HepG2 (cell line): Measurements from ENCODE around the gene FBXO5. TPM values are rescaled to one million over a fixed set of nuclear protein-coding genes. Genes with fewer than 3 reads are reported as not detected.

ENCODE experiments used
- ATAC-seq: fragments of 200-7000 bp; cut with Tn5 transposase; 3 replicates; pipeline ENCODE4 v1.9.1; 2020; ENCODE audit warnings: mild to moderate bottlenecking, moderate library complexity
- BruUV-seq: library from RNA; stranded (reverse); fragments of 400-500 nt; replicated peaks from 2 replicates; lab custom pipeline; 2021; lab: Mats Ljungman, UMichigan
- CTCF ChIA-PET: fragments of 300-600 bp; formaldehyde crosslinking; extraction: SDS; loops from one replicate; lab custom pipeline; 2021; ENCODE audit warnings: low total read pairs, inconsistent platforms, low intra/inter-chr PET ratio; lab: Yijun Ruan, JAX
- POLR2A ChIA-PET: fragments of 350-600 bp; sonication (Branson Sonifier 250); formaldehyde crosslinking; loops from one replicate; lab custom pipeline; 2020; ENCODE audit warnings: antibody characterized with exemption, inconsistent platforms; lab: Yijun Ruan, JAX
- DNase-seq: peaks from one replicate; pipeline ENCODE4 v3.0.0-alpha.2; 2015; ENCODE audit warnings: low spot score
- FAIRE-seq: peaks from 3 replicates; lab custom pipeline; 2011; peaks lifted over from hg19 to GRCh38; lab: Jason Lieb, UNC
- H2AFZ ChIP-seq: one replicate; pipeline ENCODE4 v1.6.1; 2011; ENCODE audit warnings: low read length, inconsistent platforms
- H3K27ac ChIP-seq: fragments of 300-600 bp; 3 replicates; pipeline ENCODE4 v1.8.0; 2011; ENCODE audit warnings: mixed run types, mild to moderate bottlenecking, mixed read lengths, low read length, inconsistent platforms; ENCODE audit not compliant: insufficient read depth; ENCODE audit errors: extremely low read length
- H3K27me3 ChIP-seq, 2 experiments: fragments of 200-600 bp in 1 of 2; 2 replicates in 1 of 2; 3 replicates in 1 of 2; pipeline versions ENCODE4 v1.6.0 to v1.8.0; 2011; ENCODE audit warnings: low read length in 2 of 2, mild to moderate bottlenecking in 2 of 2, moderate library complexity in 2 of 2, inconsistent platforms in 1 of 2; ENCODE audit not compliant: insufficient read depth in 2 of 2, control insufficient read depth in 1 of 2
- H3K36me3 ChIP-seq, 2 experiments: fragments of 200-600 bp in 1 of 2; replicated peaks in 1 of 2; 2 replicates in 1 of 2; 3 replicates in 1 of 2; pipeline versions ENCODE4 v1.5.1 to v1.8.0; 2011; ENCODE audit warnings: low read length in 2 of 2, inconsistent platforms in 1 of 2; ENCODE audit not compliant: insufficient read depth in 2 of 2, control insufficient read depth in 1 of 2
- H3K4me1 ChIP-seq: 2 replicates; pipeline ENCODE4 v1.5.1; 2012; ENCODE audit warnings: low read length, inconsistent platforms; ENCODE audit not compliant: insufficient read depth
- H3K4me2 ChIP-seq: 2 replicates; pipeline ENCODE4 v1.6.0; 2011; ENCODE audit warnings: low read depth, low read length, inconsistent platforms
- H3K4me3 ChIP-seq, 3 experiments: fragments of 200-600 bp in 1 of 3; sonication (generic), shearing (Covaris generic) in 1 of 3; replicated peaks in 1 of 3; 2 replicates each; pipeline ENCODE4 v1.5.1; 2011 to 2016; ENCODE audit warnings: low read length in 3 of 3, inconsistent platforms in 2 of 3, low read depth in 2 of 3, mild to moderate bottlenecking in 2 of 3, control low read depth in 1 of 3, mixed read lengths in 1 of 3; ENCODE audit not compliant: insufficient read depth in 1 of 3
- H3K79me2 ChIP-seq: one replicate; pipeline ENCODE4 v1.6.1; 2011; ENCODE audit warnings: low read length, inconsistent platforms; ENCODE audit not compliant: insufficient read depth
- H3K9ac ChIP-seq: 2 replicates; pipeline ENCODE4 v1.6.0; 2011; ENCODE audit warnings: mild to moderate bottlenecking, low read depth, low read length, inconsistent platforms; ENCODE audit not compliant: insufficient read depth
- H3K9me3 ChIP-seq: 2 replicates; pipeline ENCODE4 v1.5.1; 2012; ENCODE audit warnings: mild to moderate bottlenecking, low read length
- H4K20me1 ChIP-seq: 2 replicates; pipeline ENCODE4 v1.6.0; 2011; ENCODE audit warnings: inconsistent platforms, mild to moderate bottlenecking, low read length, moderate library complexity; ENCODE audit not compliant: insufficient read depth
- FOSL2 ChIP-seq: sonication (generic); formaldehyde crosslinking; IDR thresholded peaks from 2 replicates; pipeline ENCODE4 v1.4.0; 2020; ENCODE audit warnings: missing genetic modification reagents
- MAFF ChIP-seq: IDR thresholded peaks from 2 replicates; pipeline ENCODE4 v1.6.1; 2011; ENCODE audit warnings: low read depth, low read length, improper control_type of control experiment
- MAFK ChIP-seq, 2 experiments: IDR thresholded peaks in 1 of 2; conservative IDR thresholded peaks in 1 of 2; 2 replicates each; pipeline ENCODE4 v1.6.1; 2011; ENCODE audit warnings: improper control_type of control experiment in 2 of 2, low read length in 2 of 2
- NFATC3 ChIP-seq: sonication (generic); formaldehyde crosslinking; IDR thresholded peaks from 2 replicates; pipeline ENCODE4 v1.5.1; 2020; ENCODE audit warnings: mild to moderate bottlenecking, missing genetic modification reagents
- NFE2L2 ChIP-seq: fragments of 150-350 bp; IDR thresholded peaks from 2 replicates; pipeline ENCODE4 v1.6.1; 2014; ENCODE audit warnings: low read length
- RELA ChIP-seq: sonication (generic); formaldehyde crosslinking; IDR thresholded peaks from 2 replicates; pipeline ENCODE4 v1.4.0; 2020; ENCODE audit warnings: missing genetic modification reagents
- TEAD2 ChIP-seq: sonication (generic); formaldehyde crosslinking; IDR thresholded peaks from 2 replicates; pipeline ENCODE4 v1.9.0; 2021; ENCODE audit warnings: missing genetic modification reagents
- ZC3H4 ChIP-seq: sonication (generic); formaldehyde crosslinking; IDR thresholded peaks from 2 replicates; pipeline ENCODE4 v1.4.0; 2020; ENCODE audit warnings: missing genetic modification reagents, borderline replicate concordance
- ZKSCAN1 ChIP-seq: fragments of 150-350 bp; IDR thresholded peaks from 2 replicates; pipeline ENCODE4 v1.6.1; 2014; ENCODE audit warnings: low read length
- ZNF790 ChIP-seq: sonication (generic); formaldehyde crosslinking; IDR thresholded peaks from 2 replicates; pipeline ENCODE4 v1.8.0; 2022; ENCODE audit warnings: missing genetic modification reagents, mild to moderate bottlenecking, borderline replicate concordance
- ZSCAN31 ChIP-seq: sonication (generic); formaldehyde crosslinking; IDR thresholded peaks from 2 replicates; pipeline ENCODE4 v1.5.0; 2020; ENCODE audit warnings: low read depth, mild to moderate bottlenecking, missing genetic modification reagents
- WGBS: methylation state at CpG from one replicate; pipeline ENCODE4 v1.1.6; 2017; ENCODE audit warnings: low lambda C conversion rate; 5-methylcytosine and 5-hydroxymethylcytosine counted together
- in situ Hi-C: cut with HindIII; loops from 2 replicates; pipeline ENCODE4 v1.10.0; 2017; ENCODE audit warnings: low pct_unique_long_range_greater_than_20kb; ENCODE audit not compliant: extremely low pct_ligation_motif_present
- intact Hi-C: fragments of 100-400 bp; cut with micrococcal nuclease; formaldehyde crosslinking; loops from one replicate; pipeline ENCODE4 v1.10.0; 2022; ENCODE audit not compliant: unreplicated experiment
- polyA plus RNA-seq, 8 experiments: library from polyadenylated mRNA; depleted of rRNA in 3 of 8; stranded (reverse) in 7 of 8; unstranded in 1 of 8; fragments of >200 nt; fragmentation: Illumina TruSeq in 4 of 8; extraction: Trizol in 4 of 8; gene quantifications; 2 replicates each; pipeline versions ENCODE4 v1.2.1 to v1.2.3, GENCODE V29; 2011 to 2016; ENCODE audit warnings: low read depth in 4 of 8, missing spikeins in 1 of 8, mixed read lengths in 1 of 8; ENCODE audit not compliant: insufficient read depth in 1 of 8
- total RNA-seq, 5 experiments: library from RNA; depleted of rRNA; stranded (reverse); fragments of >200 nt; fragmentation: Illumina TruSeq; extraction: Trizol; gene quantifications; 2 replicates each; pipeline ENCODE4 v1.2.3, GENCODE V29; 2016; ENCODE audit warnings: low read depth in 1 of 5
- TF ChIP-seq, protein P1 (sequence below): IDR thresholded peaks from 2 replicates; pipeline ENCODE4 v1.6.1; 2016; ENCODE audit warnings: control low read depth

The FBXO5 gene
- total and polyA plus RNA-seq, 2 of the 13 experiments (the other 11 are each of a cell fraction or from before 2014, with no cell fraction given): 15.8 to 41.5 TPM

GRCh38 chr6:153016846-153017245, 34.0 kb upstream of the FBXO5 start:
- no peaks in the 10 kb centered on the region for H3K79me2 ChIP-seq
- peaks cover 0 to 7% of the 10 kb centered on the region in 2 experiments; a peak in 1 of 5 replicates for H3K27me3 ChIP-seq
- H3K4me2 ChIP-seq: no peak overlapping the region
- DNase-seq (no peak), ATAC-seq (no peak; the same call in 2 of the 3 replicates)
- H3K9me3 ChIP-seq: no peaks in the 10 kb centered on the region
- no peaks in the 10 kb centered on the region for H3K4me1 ChIP-seq
- POLR2A ChIA-PET: no interaction called here
- H3K36me3 ChIP-seq: no peaks in the 10 kb centered on the region
- no peak overlapping the region for H2AFZ ChIP-seq
- H3K9ac ChIP-seq: no peak overlapping the region
- no peaks in the 10 kb centered on the region for H4K20me1 ChIP-seq
- in situ Hi-C loops: no loop called here
- no peak overlapping the region for H3K4me3 ChIP-seq
- BruUV-seq: no TSS peak
- CTCF ChIA-PET: no interaction called here
- H3K27ac ChIP-seq: no peak overlapping the region
- TF ChIP-seq ZKSCAN1: no peak
- no peak for TF ChIP-seq NFE2L2
- TF ChIP-seq NFATC3: no peak
- TF ChIP-seq ZC3H4: no peak
- no peak for TF ChIP-seq ZNF790
- TF ChIP-seq, all 625 proteins: peak for 0
- intact Hi-C loops: no loop called here
- 11% methylated on average over 3 of the region's 3 CpGs for WGBS
- FAIRE-seq: no peak

- CTCF ChIA-PET: no interaction called here
- H3K9me3 ChIP-seq: no peaks in the 10 kb centered on the region
- no peak overlapping the region for H3K4me3 ChIP-seq
- FAIRE-seq (no peak), ATAC-seq (no peak), DNase-seq (no peak)
- H2AFZ ChIP-seq: no peak overlapping the region
- BruUV-seq: no TSS peak
- WGBS: 14% methylated on average over 4 of the region's 4 CpGs
- no peaks in the 10 kb centered on the region for H4K20me1 ChIP-seq
- peaks cover 0 to 7% of the 10 kb centered on the region in 2 experiments; a peak in 1 of 5 replicates for H3K27me3 ChIP-seq
- POLR2A ChIA-PET: no interaction called here
- intact Hi-C loops (no loop called here), in situ Hi-C loops (no loop called here)
- H3K4me2 ChIP-seq: no peak overlapping the region
- no peak overlapping the region for H3K27ac ChIP-seq
- H3K9ac ChIP-seq: no peak overlapping the region
- H3K79me2 ChIP-seq: no peaks in the 10 kb centered on the region
- no peaks in the 10 kb centered on the region for H3K4me1 ChIP-seq
- no peaks in the 10 kb centered on the region for H3K36me3 ChIP-seq
- TF ChIP-seq RELA (CRISPR knock-in tag) (no peak), MAFK (conservative IDR thresholded peaks at IDR 0.05 in 1 of 2, IDR thresholded peaks at IDR 0.05 in 1 of 2; ENCODE audit: low read length in 2 of 2) (0 out of 4 replicates have a peak, but pooled peaks have one; percentile 12 to 21), MAFF (0 out of 2 replicates have a peak, but pooled peaks have one; percentile 22), FOSL2 (CRISPR knock-in tag) (peak; percentile 37), TEAD2 (CRISPR knock-in tag) (no peak), ZSCAN31 (CRISPR knock-in tag) (no peak)
- TF ChIP-seq, protein P1, sequence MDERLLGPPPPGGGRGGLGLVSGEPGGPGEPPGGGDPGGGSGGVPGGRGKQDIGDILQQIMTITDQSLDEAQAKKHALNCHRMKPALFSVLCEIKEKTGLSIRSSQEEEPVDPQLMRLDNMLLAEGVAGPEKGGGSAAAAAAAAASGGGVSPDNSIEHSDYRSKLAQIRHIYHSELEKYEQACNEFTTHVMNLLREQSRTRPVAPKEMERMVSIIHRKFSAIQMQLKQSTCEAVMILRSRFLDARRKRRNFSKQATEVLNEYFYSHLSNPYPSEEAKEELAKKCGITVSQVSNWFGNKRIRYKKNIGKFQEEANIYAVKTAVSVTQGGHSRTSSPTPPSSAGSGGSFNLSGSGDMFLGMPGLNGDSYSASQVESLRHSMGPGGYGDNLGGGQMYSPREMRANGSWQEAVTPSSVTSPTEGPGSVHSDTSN (CRISPR knock-in tag): no peak
Measured at GRCh38 chr6:153015094-153015640, 32.3 kb upstream of the FBXO5 start.
